Ishikawa (cell line): ENCODE measurements around the gene NCF2.

Experiments used
- CEBPB ChIP-seq: IDR thresholded peaks from 2 replicates; pipeline ENCODE4 v1.6.1; 2012
- CREB1 ChIP-seq: IDR thresholded peaks from 2 replicates; pipeline ENCODE4 v1.6.1; 2012; ENCODE audit warnings: low read depth
- EGR1 ChIP-seq: IDR thresholded peaks from 2 replicates; pipeline ENCODE4 v1.6.1; 2012
- EP300 ChIP-seq: IDR thresholded peaks from 2 replicates; pipeline ENCODE4 v1.6.1; 2012; ENCODE audit warnings: borderline replicate concordance
- FOXM1 ChIP-seq: IDR thresholded peaks from 2 replicates; pipeline ENCODE4 v1.6.1; 2012; ENCODE audit warnings: low read depth, borderline replicate concordance
- MAX ChIP-seq: IDR thresholded peaks from 2 replicates; pipeline ENCODE4 v1.6.1; 2012
- NFIC ChIP-seq: IDR thresholded peaks from 2 replicates; pipeline ENCODE4 v1.6.1; 2012
- RAD21 ChIP-seq: IDR thresholded peaks from 2 replicates; pipeline ENCODE4 v1.6.1; 2012; ENCODE audit warnings: low read depth
- REST ChIP-seq: IDR thresholded peaks from 2 replicates; pipeline ENCODE4 v1.6.1; 2012; ENCODE audit warnings: low read depth, mild to moderate bottlenecking
- TAF1 ChIP-seq: IDR thresholded peaks from 2 replicates; pipeline ENCODE4 v1.6.1; 2012; ENCODE audit warnings: low read depth, mild to moderate bottlenecking
- TCF12 ChIP-seq: IDR thresholded peaks from 2 replicates; pipeline ENCODE4 v1.6.1; 2012; ENCODE audit warnings: low read depth
- TEAD4 ChIP-seq: IDR thresholded peaks from 2 replicates; pipeline ENCODE4 v1.6.1; 2012
- USF1 ChIP-seq: IDR thresholded peaks from 2 replicates; pipeline ENCODE4 v1.6.1; 2012
- YY1 ChIP-seq: IDR thresholded peaks from 2 replicates; pipeline ENCODE4 v1.6.1; 2012; ENCODE audit warnings: low read depth
- ZBTB7A ChIP-seq: IDR thresholded peaks from 2 replicates; pipeline ENCODE4 v1.6.1; 2012; ENCODE audit warnings: low read depth

The NCF2 gene

GRCh38 chr1:183590244-183591191 is at the start of gene NCF2:
NCF2 (minus strand) TSS chr1:183590459; CDS start chr1:183590329, 130 bp downstream.
- TF ChIP-seq TAF1 (no peak), MAX (no peak), CREB1 (no peak), TEAD4 (no peak), USF1 (no peak), FOXM1 (no peak), RAD21 (no peak), NFIC (no peak), ZBTB7A (no peak), TCF12 (no peak), EP300 (no peak), CEBPB (no peak), YY1 (no peak), REST (no peak), EGR1 (no peak)

GRCh38 chr1:183638649-183639387 is 48.6 kb upstream of the NCF2 start:
- TF ChIP-seq CEBPB, result no peak
- TF ChIP-seq CREB1, result no peak
- no peak for TF ChIP-seq TEAD4
- no peak for TF ChIP-seq USF1
- no peak for TF ChIP-seq EGR1
- no peak for TF ChIP-seq EP300
- TF ChIP-seq REST, result no peak
- TF ChIP-seq YY1, result no peak
- TF ChIP-seq TCF12, result no peak
- TF ChIP-seq NFIC, result no peak
- no peak for TF ChIP-seq ZBTB7A
- no peak for TF ChIP-seq TAF1

- TF ChIP-seq MAX (no peak), ZBTB7A (no peak), EGR1 (no peak), CREB1 (no peak), REST (no peak), TEAD4 (no peak)
Observed at GRCh38 chr1:183636783-183637182, 46.5 kb upstream of the NCF2 start.

GRCh38 chr1:183636334-183636682 is 46.0 kb upstream of the NCF2 start:
- TF ChIP-seq EP300 (no peak), USF1 (no peak)
